HepG2 (cell line): ENCODE data around the gene DGKG. TPM values are rescaled to one million over a fixed set of nuclear protein-coding genes. Genes with fewer than 3 reads are reported as not detected.
A peak's percentile ranks its signal among the peaks of the same experiment; 100 is the strongest.

ENCODE experiments used
- DNMT1 ChIP-seq: sonication (generic); formaldehyde crosslinking; IDR thresholded peaks from 2 replicates; pipeline ENCODE4 v1.5.1; 2020; ENCODE audit warnings: mild to moderate bottlenecking, missing genetic modification reagents
- GLI4 ChIP-seq: sonication (generic); formaldehyde crosslinking; IDR thresholded peaks from 2 replicates; pipeline ENCODE4 v1.5.1; 2020; ENCODE audit warnings: missing genetic modification reagents, mild to moderate bottlenecking, moderate library complexity, borderline replicate concordance
- HHEX ChIP-seq: IDR thresholded peaks from 2 replicates; pipeline ENCODE4 v1.6.1; 2016; ENCODE audit warnings: control low read depth
- HNRNPLL ChIP-seq: fragments of 200-400 bp; formaldehyde crosslinking; IDR thresholded peaks from 2 replicates; pipeline ENCODE4 v1.6.1; 2017; ENCODE audit warnings: mild to moderate bottlenecking, low read depth, low read length; ENCODE audit not compliant: poor library complexity, severe bottlenecking
- KLF15 ChIP-seq: sonication (generic); formaldehyde crosslinking; IDR thresholded peaks from 2 replicates; pipeline ENCODE4 v1.8.1; 2023; ENCODE audit warnings: borderline replicate concordance, mild to moderate bottlenecking, inconsistent platforms, missing genetic modification reagents, mixed read lengths
- KLF16 ChIP-seq, 2 experiments: sonication (generic) in 1 of 2; formaldehyde crosslinking in 1 of 2; IDR thresholded peaks; 2 replicates each; pipeline versions ENCODE4 v1.6.1 to v1.8.0; 2016 to 2023; ENCODE audit warnings: missing genetic modification reagents in 2 of 2, missing compliant biosample characterization in 1 of 2
- PCBP1 ChIP-seq: fragments of 200-400 bp; formaldehyde crosslinking; IDR thresholded peaks from 2 replicates; pipeline ENCODE4 v1.6.1; 2017; ENCODE audit warnings: mild to moderate bottlenecking, low read depth, low read length, borderline replicate concordance
- POLR2AphosphoS5 ChIP-seq: IDR thresholded peaks from 2 replicates; pipeline ENCODE4 v1.6.1; 2012; ENCODE audit warnings: low read depth, low read length
- RCOR2 ChIP-seq: IDR thresholded peaks from 2 replicates; pipeline ENCODE4 v1.6.1; 2016; ENCODE audit warnings: missing biosample characterization, missing genetic modification reagents
- THAP9 ChIP-seq: sonication (generic); formaldehyde crosslinking; IDR thresholded peaks from 2 replicates; pipeline ENCODE4; 2020; ENCODE audit warnings: missing genetic modification reagents, mild to moderate bottlenecking, borderline replicate concordance
- YEATS2 ChIP-seq: sonication (generic); formaldehyde crosslinking; IDR thresholded peaks from 2 replicates; pipeline ENCODE4 v1.4.0; 2020; ENCODE audit warnings: missing genetic modification reagents, borderline replicate concordance
- ZFP82 ChIP-seq: sonication (generic); formaldehyde crosslinking; IDR thresholded peaks from 2 replicates; pipeline ENCODE4 v1.5.1; 2020; ENCODE audit warnings: mild to moderate bottlenecking, missing genetic modification reagents, borderline replicate concordance
- ZNF430 ChIP-seq: sonication (generic); formaldehyde crosslinking; IDR thresholded peaks from 2 replicates; pipeline ENCODE4 v1.9.0; 2021; ENCODE audit warnings: mild to moderate bottlenecking, missing genetic modification reagents
- ZNF431 ChIP-seq: sonication (generic); formaldehyde crosslinking; IDR thresholded peaks from 2 replicates; pipeline ENCODE4 v1.9.0; 2022; ENCODE audit warnings: missing genetic modification reagents, low read depth, mild to moderate bottlenecking, borderline replicate concordance
- ZNF567 ChIP-seq: sonication (generic); formaldehyde crosslinking; IDR thresholded peaks from 2 replicates; pipeline ENCODE4 v1.8.1; 2023; ENCODE audit warnings: mild to moderate bottlenecking, missing genetic modification reagents, borderline replicate concordance
- ZNF782 ChIP-seq: sonication (generic); formaldehyde crosslinking; IDR thresholded peaks from 2 replicates; pipeline ENCODE4 v1.4.0; 2020; ENCODE audit warnings: missing genetic modification reagents, mild to moderate bottlenecking, borderline replicate concordance
- ZSCAN22 ChIP-seq: sonication (generic); formaldehyde crosslinking; IDR thresholded peaks from 2 replicates; pipeline ENCODE4 v1.4.0; 2020; ENCODE audit warnings: mild to moderate bottlenecking, missing genetic modification reagents
- polyA plus RNA-seq, 8 experiments: library from polyadenylated mRNA; depleted of rRNA in 3 of 8; stranded (reverse) in 7 of 8; unstranded in 1 of 8; fragments of >200 nt; fragmentation: Illumina TruSeq in 4 of 8; extraction: Trizol in 4 of 8; gene quantifications; 2 replicates each; pipeline versions ENCODE4 v1.2.1 to v1.2.3, GENCODE V29; 2011 to 2016; ENCODE audit warnings: low read depth in 4 of 8, missing spikeins in 1 of 8, mixed read lengths in 1 of 8; ENCODE audit not compliant: insufficient read depth in 1 of 8
- total RNA-seq, 5 experiments: library from RNA; depleted of rRNA; stranded (reverse); fragments of >200 nt; fragmentation: Illumina TruSeq; extraction: Trizol; gene quantifications; 2 replicates each; pipeline ENCODE4 v1.2.3, GENCODE V29; 2016; ENCODE audit warnings: low read depth in 1 of 5
- TF ChIP-seq, protein P1 (sequence below): sonication (generic); formaldehyde crosslinking; IDR thresholded peaks from 2 replicates; pipeline ENCODE4 v1.5.1; 2020; ENCODE audit warnings: missing genetic modification reagents, mild to moderate bottlenecking, borderline replicate concordance
- TF ChIP-seq, protein P2 (sequence below): sonication (generic); formaldehyde crosslinking; IDR thresholded peaks from 2 replicates; pipeline ENCODE4 v1.4.0; 2020; ENCODE audit warnings: mild to moderate bottlenecking, missing genetic modification reagents, borderline replicate concordance

Gene DGKG
- total and polyA plus RNA-seq, 2 of the 13 experiments (the other 11 are each of a cell fraction or from before 2014, with no cell fraction given) = 3.8 to 6.2 TPM

DNA sequence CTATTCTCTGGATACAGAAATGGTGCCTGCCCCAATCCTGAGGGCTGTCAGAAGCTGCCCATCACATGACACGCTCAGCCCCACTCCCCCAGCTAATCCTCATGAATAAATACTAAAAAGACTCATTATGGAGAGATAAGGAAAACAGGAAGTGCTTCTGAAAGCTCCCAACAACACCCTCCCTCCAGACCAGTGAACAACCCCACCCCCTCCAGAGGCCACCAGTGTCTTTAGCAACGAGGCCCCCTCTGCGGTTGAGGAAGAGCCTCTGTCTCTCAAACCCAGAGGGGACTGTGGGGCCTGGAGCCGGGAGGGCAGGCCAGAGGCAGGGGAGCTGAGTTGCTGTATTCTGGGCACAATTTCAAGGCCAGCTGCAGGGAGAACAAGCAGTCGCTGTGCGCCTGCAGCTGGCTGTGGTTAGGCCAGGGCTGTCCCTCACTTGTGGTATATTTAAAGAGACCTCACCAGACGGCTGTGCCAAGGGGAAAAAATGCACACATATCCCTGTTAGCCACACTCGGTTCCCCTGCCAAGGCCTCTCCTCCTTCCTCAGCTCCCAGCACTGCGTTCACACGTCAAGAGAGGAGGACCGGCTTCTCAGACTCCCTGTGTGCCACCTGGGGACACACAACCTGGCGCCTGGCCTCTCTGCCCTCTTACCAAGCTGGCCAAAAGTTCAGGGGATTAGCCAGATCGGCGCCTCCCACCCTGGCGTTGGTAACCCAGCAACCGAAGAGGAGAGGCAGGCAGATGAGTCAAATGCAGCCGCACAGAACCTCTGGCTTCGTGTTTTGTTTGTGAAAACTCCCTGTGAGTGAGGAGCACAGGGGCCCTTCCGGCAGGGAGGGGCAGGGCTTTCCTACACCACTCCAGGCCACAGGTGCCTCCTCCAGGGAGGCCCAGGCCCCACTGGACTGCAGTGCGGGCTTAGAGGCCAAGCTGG lies 152.0 kb downstream of the DGKG start (continued):
- TF ChIP-seq, protein P1, sequence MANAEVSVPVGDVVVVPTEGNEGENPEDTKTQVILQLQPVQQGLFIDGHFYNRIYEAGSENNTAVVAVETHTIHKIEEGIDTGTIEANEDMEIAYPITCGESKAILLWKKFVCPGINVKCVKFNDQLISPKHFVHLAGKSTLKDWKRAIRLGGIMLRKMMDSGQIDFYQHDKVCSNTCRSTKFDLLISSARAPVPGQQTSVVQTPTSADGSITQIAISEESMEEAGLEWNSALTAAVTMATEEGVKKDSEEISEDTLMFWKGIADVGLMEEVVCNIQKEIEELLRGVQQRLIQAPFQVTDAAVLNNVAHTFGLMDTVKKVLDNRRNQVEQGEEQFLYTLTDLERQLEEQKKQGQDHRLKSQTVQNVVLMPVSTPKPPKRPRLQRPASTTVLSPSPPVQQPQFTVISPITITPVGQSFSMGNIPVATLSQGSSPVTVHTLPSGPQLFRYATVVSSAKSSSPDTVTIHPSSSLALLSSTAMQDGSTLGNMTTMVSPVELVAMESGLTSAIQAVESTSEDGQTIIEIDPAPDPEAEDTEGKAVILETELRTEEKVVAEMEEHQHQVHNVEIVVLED (CRISPR knock-in tag) = no peak
- TF ChIP-seq HNRNPLL (no peak), RCOR2 (no peak), KLF16 (CRISPR knock-in tag; IDR thresholded peaks at IDR 0.05) (no peak), ZSCAN22 (CRISPR knock-in tag) (no peak), ZNF430 (CRISPR knock-in tag) (0 out of 2 replicates have a peak, but pooled peaks have one; percentile 31), HHEX (no peak), GLI4 (CRISPR knock-in tag) (peak; percentile 78; the same call in 1 of the 2 replicates), ZNF782 (0 out of 2 replicates have a peak, but pooled peaks have one; percentile 47), KLF15 (CRISPR knock-in tag) (no peak), POLR2AphosphoS5 (no peak), ZNF567 (CRISPR knock-in tag) (no peak), ZFP82 (no peak), PCBP1 (no peak), THAP9 (CRISPR knock-in tag) (peak; percentile 45; the same call in 1 of the 2 replicates), YEATS2 (CRISPR knock-in tag) (no peak), ZNF431 (CRISPR knock-in tag) (no peak), DNMT1 (CRISPR knock-in tag) (no peak)
- TF ChIP-seq, protein P2, sequence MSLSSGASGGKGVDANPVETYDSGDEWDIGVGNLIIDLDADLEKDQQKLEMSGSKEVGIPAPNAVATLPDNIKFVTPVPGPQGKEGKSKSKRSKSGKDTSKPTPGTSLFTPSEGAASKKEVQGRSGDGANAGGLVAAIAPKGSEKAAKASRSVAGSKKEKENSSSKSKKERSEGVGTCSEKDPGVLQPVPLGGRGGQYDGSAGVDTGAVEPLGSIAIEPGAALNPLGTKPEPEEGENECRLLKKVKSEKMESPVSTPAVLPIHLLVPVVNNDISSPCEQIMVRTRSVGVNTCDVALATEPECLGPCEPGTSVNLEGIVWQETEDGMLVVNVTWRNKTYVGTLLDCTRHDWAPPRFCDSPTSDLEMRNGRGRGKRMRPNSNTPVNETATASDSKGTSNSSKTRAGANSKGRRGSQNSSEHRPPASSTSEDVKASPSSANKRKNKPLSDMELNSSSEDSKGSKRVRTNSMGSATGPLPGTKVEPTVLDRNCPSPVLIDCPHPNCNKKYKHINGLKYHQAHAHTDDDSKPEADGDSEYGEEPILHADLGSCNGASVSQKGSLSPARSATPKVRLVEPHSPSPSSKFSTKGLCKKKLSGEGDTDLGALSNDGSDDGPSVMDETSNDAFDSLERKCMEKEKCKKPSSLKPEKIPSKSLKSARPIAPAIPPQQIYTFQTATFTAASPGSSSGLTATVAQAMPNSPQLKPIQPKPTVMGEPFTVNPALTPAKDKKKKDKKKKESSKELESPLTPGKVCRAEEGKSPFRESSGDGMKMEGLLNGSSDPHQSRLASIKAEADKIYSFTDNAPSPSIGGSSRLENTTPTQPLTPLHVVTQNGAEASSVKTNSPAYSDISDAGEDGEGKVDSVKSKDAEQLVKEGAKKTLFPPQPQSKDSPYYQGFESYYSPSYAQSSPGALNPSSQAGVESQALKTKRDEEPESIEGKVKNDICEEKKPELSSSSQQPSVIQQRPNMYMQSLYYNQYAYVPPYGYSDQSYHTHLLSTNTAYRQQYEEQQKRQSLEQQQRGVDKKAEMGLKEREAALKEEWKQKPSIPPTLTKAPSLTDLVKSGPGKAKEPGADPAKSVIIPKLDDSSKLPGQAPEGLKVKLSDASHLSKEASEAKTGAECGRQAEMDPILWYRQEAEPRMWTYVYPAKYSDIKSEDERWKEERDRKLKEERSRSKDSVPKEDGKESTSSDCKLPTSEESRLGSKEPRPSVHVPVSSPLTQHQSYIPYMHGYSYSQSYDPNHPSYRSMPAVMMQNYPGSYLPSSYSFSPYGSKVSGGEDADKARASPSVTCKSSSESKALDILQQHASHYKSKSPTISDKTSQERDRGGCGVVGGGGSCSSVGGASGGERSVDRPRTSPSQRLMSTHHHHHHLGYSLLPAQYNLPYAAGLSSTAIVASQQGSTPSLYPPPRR (CRISPR knock-in tag) = no peak
